ENCODE results near the gene MISP. TPM values are rescaled to one million over a fixed set of nuclear protein-coding genes. Genes with fewer than 3 reads are reported as not detected.

Gene MISP
- total and polyA plus RNA-seq, 4 donors, result 14.9 to 23.7 (median 22.1) TPM

GRCh38 chr19:729965-730668 lies 20.8 kb upstream of the MISP start:
- peaks cover 0 to 6% (median under 1%) of the 10 kb centered on the region in 4 donors for H3K36me3 ChIP-seq (ENCODE audit: control insufficient read depth in 4 of 4, insufficient read depth in 4 of 4, low read length in 4 of 4)
- 81 to 88% methylated on average over 14 of the region's 14 CpGs for WGBS, 2 donors
- H3K27me3 ChIP-seq (ENCODE audit: control insufficient read depth in 3 of 3, insufficient read depth in 3 of 3, low read length in 2 of 3), result no peaks in the 10 kb centered on the region
- H3K9me3 ChIP-seq (ENCODE audit: control insufficient read depth in 4 of 4, insufficient read depth in 3 of 4, low read length in 3 of 4), result peaks cover 0 to 2% (median 0%) of the 10 kb centered on the region in 4 donors
- DNase-seq, result peak in 1 of 3 donors; percentile 8
- H3K27ac ChIP-seq (ENCODE audit: low read depth in 1 of 2, low read length in 1 of 2), result no peak overlapping the region
- no peak for TF ChIP-seq CTCF (IDR thresholded peaks at IDR 0.05; ENCODE audit: control extremely low read depth, extremely low read depth)
- H3K4me1 ChIP-seq (ENCODE audit: control insufficient read depth in 5 of 5, insufficient read depth in 5 of 5, low read length in 5 of 5), result peaks cover 0 to 8% (median 3%) of the 10 kb centered on the region in 5 donors
- no peak overlapping the region for H3K4me3 ChIP-seq
- no peak overlapping the region for H3K9ac ChIP-seq (ENCODE audit: insufficient read depth in 1 of 2, low read length in 2 of 2)
- no peak for ATAC-seq (ENCODE audit: insufficient read depth, low FRiP score)

GRCh38 chr19:731000-731399 lies 19.9 kb upstream of the MISP start:
- ATAC-seq (ENCODE audit: insufficient read depth, low FRiP score) (no peak), DNase-seq (peak in 1 of 3 donors; percentile 10)
- Histone ChIP-seq H3K27me3 (ENCODE audit: control insufficient read depth in 3 of 3, insufficient read depth in 3 of 3, low read length in 2 of 3) (no peaks in the 10 kb centered on the region), H3K9ac (ENCODE audit: insufficient read depth in 1 of 2, low read length in 2 of 2) (no peak overlapping the region), H3K4me3 (no peak overlapping the region), H3K9me3 (ENCODE audit: control insufficient read depth in 4 of 4, insufficient read depth in 3 of 4, low read length in 3 of 4) (peaks cover 0 to 2% (median 0%) of the 10 kb centered on the region in 4 donors), H3K27ac (ENCODE audit: low read depth in 1 of 2, low read length in 1 of 2) (no peak overlapping the region), H3K36me3 (ENCODE audit: control insufficient read depth in 4 of 4, insufficient read depth in 4 of 4, low read length in 4 of 4) (peaks cover 0 to 6% (median under 1%) of the 10 kb centered on the region in 4 donors), H3K4me1 (ENCODE audit: control insufficient read depth in 5 of 5, insufficient read depth in 5 of 5, low read length in 5 of 5) (peaks cover 0 to 8% (median 3%) of the 10 kb centered on the region in 5 donors)
- TF ChIP-seq CTCF (IDR thresholded peaks at IDR 0.05; ENCODE audit: control extremely low read depth, extremely low read depth), result no peak
- 95 to 97% methylated on average over 16 of the region's 16 CpGs for WGBS, 2 donors

GRCh38 chr19:732148-733069 lies 18.5 kb upstream of the MISP start:
- Histone ChIP-seq H3K9ac (ENCODE audit: insufficient read depth in 1 of 2, low read length in 2 of 2) (no peak overlapping the region), H3K36me3 (ENCODE audit: control insufficient read depth in 4 of 4, insufficient read depth in 4 of 4, low read length in 4 of 4) (peaks cover 0 to 9% (median 2%) of the 10 kb centered on the region in 4 donors), H3K9me3 (ENCODE audit: control insufficient read depth in 4 of 4, insufficient read depth in 3 of 4, low read length in 3 of 4) (peaks cover 0 to 2% (median 0%) of the 10 kb centered on the region in 4 donors), H3K27ac (ENCODE audit: low read depth in 1 of 2, low read length in 1 of 2) (no peak overlapping the region), H3K27me3 (ENCODE audit: control insufficient read depth in 3 of 3, insufficient read depth in 3 of 3, low read length in 2 of 3) (no peaks in the 10 kb centered on the region), H3K4me1 (ENCODE audit: control insufficient read depth in 5 of 5, insufficient read depth in 5 of 5, low read length in 5 of 5) (peaks cover 0 to 7% (median 0%) of the 10 kb centered on the region in 5 donors), H3K4me3 (no peak overlapping the region)
- no peak for TF ChIP-seq CTCF (IDR thresholded peaks at IDR 0.05; ENCODE audit: control extremely low read depth, extremely low read depth)
- DNase-seq, result peak; percentile 62 to 82 (median 69)
- ATAC-seq (ENCODE audit: insufficient read depth, low FRiP score), result no peak
- 69 to 75% methylated on average over 24 of the region's 24 CpGs for WGBS, 2 donors
